Breast epithelium (tissue), 4 donors: ENCODE results near the gene CARD14. TPM values are rescaled to one million over a fixed set of nuclear protein-coding genes. Genes with fewer than 3 reads are reported as not detected.

Source experiments
- DNase-seq, 2 donors: peaks; one replicate each; pipeline ENCODE4 v3.0.0-alpha.2; 2019; ENCODE audit warnings: low spot score in 2 of 2
- H3K27ac ChIP-seq, 2 donors: fragments of 200-600 bp; sonication (generic) in 1 of 2; one replicate each; pipeline ENCODE4 v1.5.1; 2016 to 2019; ENCODE audit warnings: mild to moderate bottlenecking in 1 of 2
- H3K27me3 ChIP-seq, 2 donors: fragments of 200-600 bp; sonication (generic) in 1 of 2; one replicate each; pipeline versions ENCODE4 v1.5.1 to v1.6.0; 2017 to 2019; ENCODE audit warnings: control low read depth in 1 of 2, mild to moderate bottlenecking in 1 of 2
- H3K36me3 ChIP-seq: fragments of 200-600 bp; one replicate; pipeline ENCODE4 v1.5.1; 2019
- H3K4me1 ChIP-seq, 2 donors: fragments of 200-600 bp; sonication (generic); one replicate each; pipeline ENCODE4 v1.5.1; 2016 to 2019; ENCODE audit warnings: control low read depth in 1 of 2
- H3K4me3 ChIP-seq, 3 donors: fragments of 200-600 bp; sonication (generic); 1 replicate in 2 of 3; 2 replicates in 1 of 3; pipeline ENCODE4 v1.5.1; 2016 to 2019; ENCODE audit warnings: mild to moderate bottlenecking in 3 of 3, moderate library complexity in 2 of 3
- H3K9me3 ChIP-seq, 2 donors: fragments of 200-600 bp; sonication (generic) in 1 of 2; one replicate each; pipeline ENCODE4 v1.5.1; 2016 to 2019; ENCODE audit warnings: control low read depth in 1 of 2
- POLR2A ChIP-seq: fragments of 450-650 bp; IDR thresholded peaks from one replicate; pipeline ENCODE4 v1.6.1; 2016; ENCODE audit warnings: antibody characterized with exemption, mild to moderate bottlenecking, moderate library complexity
- POLR2AphosphoS5 ChIP-seq, 3 donors: sonication (generic); formaldehyde crosslinking; IDR thresholded peaks; one replicate each; pipeline ENCODE4 v1.6.1; 2017; ENCODE audit warnings: antibody characterized with exemption in 3 of 3
- intact Hi-C: fragments of 100-400 bp; cut with DNase I; formaldehyde crosslinking; loops from one replicate; pipeline ENCODE4 v1.15.1; 2023; ENCODE audit warnings: low total_unique reads
- total RNA-seq, 3 donors: library from RNA; depleted of rRNA; stranded (reverse); fragments of >200 nt; gene quantifications; one replicate each; pipeline ENCODE4 v1.1.0, GENCODE V29; 2016
- TF ChIP-seq, protein P1 (sequence below), 3 donors: fragments of 450-650 bp; IDR thresholded peaks; one replicate each; pipeline ENCODE4 v1.5.1; 2016 to 2017; ENCODE audit warnings: antibody characterized with exemption in 3 of 3, mild to moderate bottlenecking in 3 of 3, moderate library complexity in 3 of 3

The CARD14 gene
- total RNA-seq, 3 donors from 2014 or later = 0.32 to 13.8 (median 9.4) TPM

DNA sequence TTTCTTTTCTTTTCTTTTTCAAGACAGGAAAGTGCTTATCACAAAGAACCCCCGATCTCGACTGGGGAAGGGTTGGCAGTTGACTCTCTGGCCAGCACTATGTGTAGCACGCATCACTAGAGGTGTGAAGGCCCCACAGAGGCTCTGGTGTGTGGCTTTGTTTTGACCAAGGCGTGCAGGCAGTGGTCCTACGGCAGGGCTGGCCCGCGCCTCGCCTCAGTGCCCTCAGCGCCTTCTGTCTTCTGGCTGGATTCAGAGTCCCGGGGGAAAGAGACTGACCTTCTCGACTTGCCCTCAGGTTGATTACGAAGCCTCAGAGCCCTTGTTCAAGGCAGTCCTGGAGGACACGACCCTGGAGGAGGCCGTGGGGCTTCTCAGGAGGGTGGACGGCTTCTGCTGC is 31.6 kb downstream of the CARD14 start:
- no peaks in the 10 kb centered on the region for H3K36me3 ChIP-seq
- no peaks in the 10 kb centered on the region for H3K9me3 ChIP-seq
- TF ChIP-seq, protein P1, sequence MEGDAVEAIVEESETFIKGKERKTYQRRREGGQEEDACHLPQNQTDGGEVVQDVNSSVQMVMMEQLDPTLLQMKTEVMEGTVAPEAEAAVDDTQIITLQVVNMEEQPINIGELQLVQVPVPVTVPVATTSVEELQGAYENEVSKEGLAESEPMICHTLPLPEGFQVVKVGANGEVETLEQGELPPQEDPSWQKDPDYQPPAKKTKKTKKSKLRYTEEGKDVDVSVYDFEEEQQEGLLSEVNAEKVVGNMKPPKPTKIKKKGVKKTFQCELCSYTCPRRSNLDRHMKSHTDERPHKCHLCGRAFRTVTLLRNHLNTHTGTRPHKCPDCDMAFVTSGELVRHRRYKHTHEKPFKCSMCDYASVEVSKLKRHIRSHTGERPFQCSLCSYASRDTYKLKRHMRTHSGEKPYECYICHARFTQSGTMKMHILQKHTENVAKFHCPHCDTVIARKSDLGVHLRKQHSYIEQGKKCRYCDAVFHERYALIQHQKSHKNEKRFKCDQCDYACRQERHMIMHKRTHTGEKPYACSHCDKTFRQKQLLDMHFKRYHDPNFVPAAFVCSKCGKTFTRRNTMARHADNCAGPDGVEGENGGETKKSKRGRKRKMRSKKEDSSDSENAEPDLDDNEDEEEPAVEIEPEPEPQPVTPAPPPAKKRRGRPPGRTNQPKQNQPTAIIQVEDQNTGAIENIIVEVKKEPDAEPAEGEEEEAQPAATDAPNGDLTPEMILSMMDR (IDR thresholded peaks at IDR 0.05) = no peak
- TF ChIP-seq POLR2A (no peak), POLR2AphosphoS5 (IDR thresholded peaks at IDR 0.05) (no peak)
- no peaks in the 10 kb centered on the region for H3K4me1 ChIP-seq
- no peak for DNase-seq
- intact Hi-C loops = no loop called here
- H3K27me3 ChIP-seq = no peaks in the 10 kb centered on the region
- H3K27ac ChIP-seq = no peak overlapping the region
- no peak overlapping the region for H3K4me3 ChIP-seq

DNA sequence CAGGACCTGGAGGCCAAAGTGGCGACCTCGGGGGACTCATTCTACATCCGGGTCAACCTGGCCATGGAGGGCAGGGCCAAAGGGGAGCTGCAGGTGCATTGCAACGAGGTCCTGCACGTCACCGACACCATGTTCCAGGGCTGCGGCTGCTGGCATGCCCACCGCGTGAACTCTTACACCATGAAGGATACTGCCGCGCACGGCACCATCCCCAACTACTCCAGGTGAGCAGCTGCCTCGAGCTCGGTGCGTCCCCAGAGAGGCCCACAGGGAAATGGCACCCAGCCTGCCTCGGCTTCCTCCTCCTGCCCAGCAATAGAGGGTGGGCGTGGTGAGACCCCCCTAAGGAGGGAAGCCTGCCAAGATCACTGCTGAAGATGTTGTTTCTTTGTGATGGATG is 32.4 kb downstream of the CARD14 start:
- H3K27me3 ChIP-seq = no peaks in the 10 kb centered on the region
- no peaks in the 10 kb centered on the region for H3K9me3 ChIP-seq
- no peaks in the 10 kb centered on the region for H3K36me3 ChIP-seq
- no peak overlapping the region for H3K27ac ChIP-seq
- no peak overlapping the region for H3K4me3 ChIP-seq
- no peaks in the 10 kb centered on the region for H3K4me1 ChIP-seq
- intact Hi-C loops = no loop called here
- TF ChIP-seq, protein P1 (IDR thresholded peaks at IDR 0.05) = no peak
- TF ChIP-seq POLR2A (no peak), POLR2AphosphoS5 (IDR thresholded peaks at IDR 0.05) (no peak)
- no peak for DNase-seq

DNA sequence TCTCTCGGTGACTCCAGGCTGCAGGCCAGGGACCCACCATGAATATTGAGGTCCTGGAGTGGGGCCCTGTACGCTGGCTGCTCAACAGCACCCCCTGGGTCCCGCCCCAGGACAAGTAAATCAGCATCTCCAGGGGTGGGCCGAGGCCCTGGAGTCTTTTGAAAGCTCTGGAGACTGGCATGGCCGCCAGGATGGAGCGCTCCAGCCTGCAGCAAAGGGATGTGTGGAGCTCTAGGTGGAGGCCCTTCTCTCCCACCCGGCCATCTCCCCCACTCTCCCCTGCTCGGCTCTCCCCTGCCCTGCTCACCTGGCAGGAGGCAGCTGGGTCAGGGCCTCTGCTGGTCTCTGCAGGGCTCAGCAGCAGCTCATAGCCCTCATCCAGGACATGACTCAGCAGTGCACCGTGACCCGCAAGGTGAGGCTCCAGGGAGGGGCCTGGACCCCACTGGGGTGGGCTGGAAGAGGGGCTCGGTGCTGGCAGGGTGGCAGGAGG is 33.7 kb downstream of the CARD14 start:
- no peak for DNase-seq
- Histone ChIP-seq H3K9me3 (no peaks in the 10 kb centered on the region), H3K4me1 (no peaks in the 10 kb centered on the region), H3K27me3 (no peaks in the 10 kb centered on the region), H3K36me3 (no peaks in the 10 kb centered on the region), H3K4me3 (no peak overlapping the region), H3K27ac (no peak overlapping the region)
- TF ChIP-seq, protein P1 (IDR thresholded peaks at IDR 0.05) = no peak
- TF ChIP-seq POLR2A = no peak
- no peak for TF ChIP-seq POLR2AphosphoS5 (IDR thresholded peaks at IDR 0.05)
- intact Hi-C loops = no loop called here

DNA sequence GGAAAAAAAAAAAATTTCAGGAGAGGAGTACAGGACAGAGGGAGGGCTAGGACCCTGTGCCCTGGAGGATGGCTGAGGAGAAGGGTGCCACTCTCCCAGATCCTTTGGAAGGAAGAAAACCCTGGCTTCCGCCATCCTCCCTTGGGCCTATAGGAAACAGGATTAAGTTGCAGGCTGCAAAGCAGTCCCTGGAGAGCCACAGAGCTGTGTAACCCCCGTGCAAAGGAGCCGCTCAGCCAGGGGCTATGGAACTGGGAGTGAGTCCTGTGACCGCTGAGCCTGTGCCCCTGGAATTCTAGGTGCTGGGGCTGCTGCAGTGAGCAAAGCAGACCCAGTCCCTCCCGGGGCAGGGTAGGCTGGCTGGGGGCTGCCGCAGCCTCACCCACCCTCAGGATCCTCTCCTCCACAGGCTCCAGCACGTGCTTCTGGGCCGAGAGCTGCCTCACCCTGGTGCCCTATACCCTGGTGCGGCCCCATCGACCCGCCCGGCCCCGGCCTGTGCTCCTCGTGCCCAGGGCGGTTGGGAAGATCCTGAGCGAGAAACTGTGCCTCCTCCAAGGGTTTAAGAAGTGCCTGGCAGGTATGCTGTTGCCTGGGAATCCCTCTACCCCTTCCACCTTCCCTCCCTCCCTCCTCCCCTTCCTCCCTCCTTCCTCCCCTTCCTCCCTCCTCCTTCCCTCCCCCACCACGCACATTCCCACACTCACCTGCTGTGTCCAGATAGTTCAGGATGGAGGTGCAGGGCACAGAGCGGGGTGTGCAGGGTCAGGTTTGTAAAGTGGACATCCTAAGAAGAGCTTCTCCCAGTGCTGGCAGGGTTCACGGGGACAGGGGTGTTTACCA is 35.0 kb downstream of the CARD14 start:
- TF ChIP-seq POLR2AphosphoS5 (IDR thresholded peaks at IDR 0.05) (no peak), POLR2A (no peak)
- TF ChIP-seq, protein P1 (IDR thresholded peaks at IDR 0.05) = no peak
- H3K4me3 ChIP-seq = no peak overlapping the region
- H3K4me1 ChIP-seq = no peaks in the 10 kb centered on the region
- no peaks in the 10 kb centered on the region for H3K27me3 ChIP-seq
- no peaks in the 10 kb centered on the region for H3K9me3 ChIP-seq
- no peaks in the 10 kb centered on the region for H3K36me3 ChIP-seq
- intact Hi-C loops = no loop called here
- H3K27ac ChIP-seq = no peak overlapping the region
- DNase-seq = no peak

DNA sequence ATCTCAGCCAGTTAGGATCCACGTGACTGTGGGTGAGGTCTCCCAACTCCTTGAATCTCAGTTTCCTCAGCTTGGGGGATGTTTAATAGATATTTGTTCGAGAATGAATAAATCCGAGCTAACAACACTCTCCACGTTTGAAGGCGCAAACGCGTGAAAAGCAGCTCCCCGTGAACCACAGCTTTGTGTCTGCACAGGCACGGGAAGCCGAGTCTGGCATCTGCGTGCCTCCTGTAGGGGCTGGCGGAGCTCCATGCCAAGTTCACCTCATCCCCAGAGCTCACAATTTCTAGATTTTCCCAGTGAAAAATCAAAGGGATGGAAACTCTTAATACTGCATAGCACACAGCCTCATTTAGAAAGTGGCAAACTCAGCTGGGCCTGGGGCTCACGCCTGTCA is 36.0 kb downstream of the CARD14 start:
- Histone ChIP-seq H3K4me3 (no peak overlapping the region), H3K36me3 (no peaks in the 10 kb centered on the region), H3K27ac (no peak overlapping the region), H3K4me1 (no peaks in the 10 kb centered on the region), H3K27me3 (no peaks in the 10 kb centered on the region), H3K9me3 (no peaks in the 10 kb centered on the region)
- TF ChIP-seq, protein P1 (IDR thresholded peaks at IDR 0.05) = no peak
- no peak for TF ChIP-seq POLR2A
- TF ChIP-seq POLR2AphosphoS5 (IDR thresholded peaks at IDR 0.05) = no peak
- DNase-seq = no peak
- intact Hi-C loops = no loop called here
